Liver (tissue), 9 donors: ENCODE results near the gene PGR. TPM values are rescaled to one million over a fixed set of nuclear protein-coding genes. Genes with fewer than 3 reads are reported as not detected.

ENCODE experiments used
- DNase-seq: peaks from one replicate; pipeline ENCODE4 v3.0.0-alpha.2; 2017; ENCODE audit warnings: low spot score
- H3K27ac ChIP-seq, 2 donors: one replicate each; pipeline ENCODE4 v1.7.0; 2013; ENCODE audit warnings: inconsistent platforms in 2 of 2, low read length in 2 of 2, control low read depth in 1 of 2, low read depth in 1 of 2, mild to moderate bottlenecking in 1 of 2
- H3K27me3 ChIP-seq, 4 donors: one replicate each; pipeline versions ENCODE4 v1.6.1 to v1.7.0; 2013; ENCODE audit warnings: low read length in 3 of 4, inconsistent platforms in 1 of 4, mild to moderate bottlenecking in 1 of 4, moderate library complexity in 1 of 4; ENCODE audit not compliant: control insufficient read depth in 4 of 4, insufficient read depth in 4 of 4
- H3K36me3 ChIP-seq, 4 donors: one replicate each; pipeline versions ENCODE4 v1.6.1 to v1.7.0; 2013; ENCODE audit warnings: low read length in 3 of 4, mild to moderate bottlenecking in 3 of 4, low read depth in 1 of 4, moderate library complexity in 1 of 4; ENCODE audit not compliant: control insufficient read depth in 4 of 4, insufficient read depth in 3 of 4
- H3K4me1 ChIP-seq, 4 donors: one replicate each; pipeline versions ENCODE4 v1.6.1 to v1.7.0; 2013; ENCODE audit warnings: low read length in 3 of 4, mild to moderate bottlenecking in 3 of 4, moderate library complexity in 1 of 4; ENCODE audit not compliant: control insufficient read depth in 4 of 4, insufficient read depth in 4 of 4
- H3K4me3 ChIP-seq, 3 donors: one replicate each; pipeline versions ENCODE4 v1.6.1 to v1.7.0; 2013; ENCODE audit warnings: low read length in 3 of 3, control low read depth in 1 of 3, low read depth in 1 of 3, mild to moderate bottlenecking in 1 of 3
- H3K9ac ChIP-seq, 2 donors: one replicate each; pipeline ENCODE4 v1.7.0; 2013; ENCODE audit warnings: low read length in 2 of 2, mild to moderate bottlenecking in 2 of 2, moderate library complexity in 2 of 2, control low read depth in 1 of 2, low read depth in 1 of 2
- H3K9me3 ChIP-seq, 4 donors: one replicate each; pipeline versions ENCODE4 v1.6.1 to v1.7.0; 2013; ENCODE audit warnings: low read length in 3 of 4; ENCODE audit not compliant: control insufficient read depth in 4 of 4
- EGR1 ChIP-seq, 2 donors: IDR thresholded peaks; 2 replicates each; pipeline ENCODE4 v1.6.1; 2016 to 2018; ENCODE audit warnings: antibody characterized with exemption in 2 of 2, low read depth in 2 of 2
- FOXA1 ChIP-seq: IDR thresholded peaks from 2 replicates; pipeline ENCODE4 v1.6.1; 2016; ENCODE audit warnings: antibody characterized with exemption
- FOXA2 ChIP-seq: IDR thresholded peaks from 2 replicates; pipeline ENCODE4 v1.6.1; 2016; ENCODE audit warnings: antibody characterized with exemption
- GABPA ChIP-seq, 2 donors: IDR thresholded peaks in 1 of 2; conservative IDR thresholded peaks in 1 of 2; 2 replicates each; pipeline ENCODE4 v1.6.1; 2016; ENCODE audit warnings: antibody characterized with exemption in 2 of 2, mild to moderate bottlenecking in 1 of 2, moderate library complexity in 1 of 2
- HNF4A ChIP-seq, 2 donors: conservative IDR thresholded peaks; 2 replicates each; pipeline ENCODE4 v1.6.1; 2016; ENCODE audit warnings: antibody characterized with exemption in 2 of 2, mild to moderate bottlenecking in 2 of 2
- HNF4G ChIP-seq: IDR thresholded peaks from 2 replicates; pipeline ENCODE4 v1.6.1; 2016; ENCODE audit warnings: antibody characterized with exemption
- JUND ChIP-seq, 2 donors: IDR thresholded peaks; 2 replicates each; pipeline ENCODE4 v1.6.1; 2016; ENCODE audit warnings: antibody characterized with exemption in 2 of 2
- RAD21 ChIP-seq, 2 donors: IDR thresholded peaks; 2 replicates each; pipeline ENCODE4 v1.6.1; 2016; ENCODE audit warnings: antibody characterized with exemption in 2 of 2, mild to moderate bottlenecking in 2 of 2
- RXRA ChIP-seq, 2 donors: IDR thresholded peaks; 2 replicates each; pipeline ENCODE4 v1.6.1; 2017 to 2018; ENCODE audit warnings: antibody characterized with exemption in 2 of 2, mild to moderate bottlenecking in 1 of 2
- SP1 ChIP-seq: IDR thresholded peaks from 2 replicates; pipeline ENCODE4 v1.6.1; 2018; ENCODE audit warnings: antibody characterized with exemption, mild to moderate bottlenecking
- TAF1 ChIP-seq: conservative IDR thresholded peaks from 2 replicates; pipeline ENCODE4 v1.6.1; 2016; ENCODE audit warnings: antibody characterized with exemption, mild to moderate bottlenecking
- YY1 ChIP-seq: IDR thresholded peaks from 2 replicates; pipeline ENCODE4 v1.6.1; 2016; ENCODE audit warnings: antibody characterized with exemption, mild to moderate bottlenecking
- WGBS: extraction: QIAGEN DNeasy Blood & Tissue Kit; methylation state at CpG from one replicate; pipeline ENCODE4 v1.1.7; 2013; 5-methylcytosine and 5-hydroxymethylcytosine counted together
- polyA plus RNA-seq, 2 donors: library from polyadenylated mRNA; stranded (reverse) in 1 of 2; unstranded in 1 of 2; fragments of 200-250 nt in 1 of 2; fragments of >200 nt in 1 of 2; fragmentation: Nextera tagmentation in 1 of 2; extraction: Ambion mirVana in 1 of 2; gene quantifications; one replicate each; pipeline versions ENCODE4 v1.2.1 to v1.2.3, GENCODE V29; 2013 to 2015
- total RNA-seq, 2 donors: library from RNA; depleted of rRNA; stranded (reverse); fragments of >200 nt; gene quantifications; one replicate each; pipeline ENCODE4 v1.2.3, GENCODE V29; 2014
- TF ChIP-seq, protein P1 (sequence below): IDR thresholded peaks from 2 replicates; pipeline ENCODE4 v1.6.1; 2016; ENCODE audit warnings: antibody characterized with exemption
- TF ChIP-seq, protein P2 (sequence below): IDR thresholded peaks from 2 replicates; pipeline ENCODE4 v1.6.1; 2016; ENCODE audit warnings: antibody characterized with exemption
- TF ChIP-seq, protein P3 (sequence below): IDR thresholded peaks from 2 replicates; pipeline ENCODE4 v1.6.1; 2016; ENCODE audit warnings: antibody characterized with exemption
- TF ChIP-seq, protein P4 (sequence below): fragments of 150-350 bp; IDR thresholded peaks from 2 replicates; pipeline ENCODE4 v1.5.1; 2017; ENCODE audit warnings: improper control_type of control experiment, low read depth, low read length; ENCODE audit not compliant: missing input control
- TF ChIP-seq, protein P5 (sequence below): IDR thresholded peaks from 2 replicates; pipeline ENCODE4 v1.6.1; 2016; ENCODE audit warnings: antibody characterized with exemption, mild to moderate bottlenecking
- donor health status: healthy.
- donor health status: healthy.
- donor health status: healthy.
- donor health status: healthy.
- donor health status: healthy.

Gene PGR
- total and polyA plus RNA-seq, 4 donors, result 0.04 to 0.17 (median 0.16) TPM; not detected in 1

DNA sequence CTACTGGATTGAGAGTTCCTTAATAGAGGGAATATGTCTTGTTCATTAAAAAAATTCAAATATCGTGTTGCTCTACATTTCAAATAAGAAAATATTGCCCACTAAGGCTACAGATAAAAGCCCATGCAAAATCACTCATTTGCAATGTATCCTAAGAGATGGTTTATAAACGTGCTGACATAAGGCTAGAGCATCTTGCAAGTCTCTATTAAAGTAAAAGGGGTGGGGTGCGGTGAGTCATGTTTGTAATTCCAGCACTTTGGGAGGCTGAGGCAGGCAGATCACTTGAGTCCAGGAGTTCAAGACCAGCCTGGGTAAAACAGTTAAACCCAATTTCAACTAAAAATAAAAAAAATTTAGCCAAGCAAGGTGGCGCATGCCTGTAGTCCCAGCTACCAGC lies 70.3 kb downstream of the PGR start:
- WGBS, result 63% methylated on average over 4 of the region's 4 CpGs
- no peaks in the 10 kb centered on the region for H3K36me3 ChIP-seq
- H3K4me1 ChIP-seq, result no peaks in the 10 kb centered on the region
- no peaks in the 10 kb centered on the region for H3K27me3 ChIP-seq
- no peaks in the 10 kb centered on the region for H3K9me3 ChIP-seq
- H3K27ac ChIP-seq, result no peak overlapping the region
- no peak overlapping the region for H3K4me3 ChIP-seq
- DNase-seq, result no peak
- TF ChIP-seq SP1 (no peak), YY1 (no peak), HNF4A (conservative IDR thresholded peaks at IDR 0.05) (no peak), GABPA (IDR thresholded peaks at IDR 0.05 in 1 of 2, conservative IDR thresholded peaks at IDR 0.05 in 1 of 2) (no peak), RXRA (IDR thresholded peaks at IDR 0.05) (no peak), TAF1 (no peak), EGR1 (IDR thresholded peaks at IDR 0.05; ENCODE audit: low read depth in 2 of 2) (no peak)
- TF ChIP-seq, protein P1, sequence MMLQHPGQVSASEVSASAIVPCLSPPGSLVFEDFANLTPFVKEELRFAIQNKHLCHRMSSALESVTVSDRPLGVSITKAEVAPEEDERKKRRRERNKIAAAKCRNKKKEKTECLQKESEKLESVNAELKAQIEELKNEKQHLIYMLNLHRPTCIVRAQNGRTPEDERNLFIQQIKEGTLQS, result no peak
- TF ChIP-seq, protein P2, sequence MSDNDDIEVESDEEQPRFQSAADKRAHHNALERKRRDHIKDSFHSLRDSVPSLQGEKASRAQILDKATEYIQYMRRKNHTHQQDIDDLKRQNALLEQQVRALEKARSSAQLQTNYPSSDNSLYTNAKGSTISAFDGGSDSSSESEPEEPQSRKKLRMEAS, result no peak
- TF ChIP-seq, protein P3, sequence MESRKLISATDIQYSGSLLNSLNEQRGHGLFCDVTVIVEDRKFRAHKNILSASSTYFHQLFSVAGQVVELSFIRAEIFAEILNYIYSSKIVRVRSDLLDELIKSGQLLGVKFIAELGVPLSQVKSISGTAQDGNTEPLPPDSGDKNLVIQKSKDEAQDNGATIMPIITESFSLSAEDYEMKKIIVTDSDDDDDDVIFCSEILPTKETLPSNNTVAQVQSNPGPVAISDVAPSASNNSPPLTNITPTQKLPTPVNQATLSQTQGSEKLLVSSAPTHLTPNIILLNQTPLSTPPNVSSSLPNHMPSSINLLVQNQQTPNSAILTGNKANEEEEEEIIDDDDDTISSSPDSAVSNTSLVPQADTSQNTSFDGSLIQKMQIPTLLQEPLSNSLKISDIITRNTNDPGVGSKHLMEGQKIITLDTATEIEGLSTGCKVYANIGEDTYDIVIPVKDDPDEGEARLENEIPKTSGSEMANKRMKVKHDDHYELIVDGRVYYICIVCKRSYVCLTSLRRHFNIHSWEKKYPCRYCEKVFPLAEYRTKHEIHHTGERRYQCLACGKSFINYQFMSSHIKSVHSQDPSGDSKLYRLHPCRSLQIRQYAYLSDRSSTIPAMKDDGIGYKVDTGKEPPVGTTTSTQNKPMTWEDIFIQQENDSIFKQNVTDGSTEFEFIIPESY, result no peak
- TF ChIP-seq, protein P4, sequence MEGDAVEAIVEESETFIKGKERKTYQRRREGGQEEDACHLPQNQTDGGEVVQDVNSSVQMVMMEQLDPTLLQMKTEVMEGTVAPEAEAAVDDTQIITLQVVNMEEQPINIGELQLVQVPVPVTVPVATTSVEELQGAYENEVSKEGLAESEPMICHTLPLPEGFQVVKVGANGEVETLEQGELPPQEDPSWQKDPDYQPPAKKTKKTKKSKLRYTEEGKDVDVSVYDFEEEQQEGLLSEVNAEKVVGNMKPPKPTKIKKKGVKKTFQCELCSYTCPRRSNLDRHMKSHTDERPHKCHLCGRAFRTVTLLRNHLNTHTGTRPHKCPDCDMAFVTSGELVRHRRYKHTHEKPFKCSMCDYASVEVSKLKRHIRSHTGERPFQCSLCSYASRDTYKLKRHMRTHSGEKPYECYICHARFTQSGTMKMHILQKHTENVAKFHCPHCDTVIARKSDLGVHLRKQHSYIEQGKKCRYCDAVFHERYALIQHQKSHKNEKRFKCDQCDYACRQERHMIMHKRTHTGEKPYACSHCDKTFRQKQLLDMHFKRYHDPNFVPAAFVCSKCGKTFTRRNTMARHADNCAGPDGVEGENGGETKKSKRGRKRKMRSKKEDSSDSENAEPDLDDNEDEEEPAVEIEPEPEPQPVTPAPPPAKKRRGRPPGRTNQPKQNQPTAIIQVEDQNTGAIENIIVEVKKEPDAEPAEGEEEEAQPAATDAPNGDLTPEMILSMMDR, result no peak
- no peak overlapping the region for H3K9ac ChIP-seq

DNA sequence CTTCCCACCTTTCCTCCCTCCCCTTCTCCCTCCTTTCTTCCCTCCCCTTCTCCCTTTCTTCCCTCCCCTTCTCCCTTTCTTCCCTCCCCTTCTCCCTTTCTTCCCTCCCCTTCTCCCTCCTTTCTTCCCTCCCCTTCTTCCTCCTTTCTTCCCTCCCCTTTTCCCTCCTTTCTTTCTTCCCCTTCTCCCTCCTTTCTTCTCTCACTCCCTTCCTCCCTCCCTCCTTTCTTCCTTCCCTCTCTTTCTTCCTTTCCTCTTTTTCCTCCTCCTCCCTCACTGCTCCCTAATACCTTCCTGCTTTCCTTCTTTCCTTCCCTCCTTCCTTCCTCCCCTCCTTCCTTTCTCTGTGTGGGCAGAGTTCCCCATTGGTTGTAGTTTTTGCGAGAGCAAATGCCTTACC lies 76.1 kb downstream of the PGR start:
- DNase-seq, result no peak
- no peaks in the 10 kb centered on the region for H3K36me3 ChIP-seq
- no peak overlapping the region for H3K4me3 ChIP-seq
- H3K27ac ChIP-seq, result no peak overlapping the region
- no peaks in the 10 kb centered on the region for H3K27me3 ChIP-seq
- H3K4me1 ChIP-seq, result no peaks in the 10 kb centered on the region
- H3K9ac ChIP-seq, result no peak overlapping the region
- H3K9me3 ChIP-seq, result no peaks in the 10 kb centered on the region
- TF ChIP-seq SP1 (no peak), GABPA (IDR thresholded peaks at IDR 0.05 in 1 of 2, conservative IDR thresholded peaks at IDR 0.05 in 1 of 2) (no peak), HNF4A (conservative IDR thresholded peaks at IDR 0.05) (no peak), RXRA (IDR thresholded peaks at IDR 0.05) (no peak), FOXA2 (no peak)
- TF ChIP-seq, protein P2, result no peak
- WGBS, result 74% methylated on average over 1 of the region's 1 CpG

DNA sequence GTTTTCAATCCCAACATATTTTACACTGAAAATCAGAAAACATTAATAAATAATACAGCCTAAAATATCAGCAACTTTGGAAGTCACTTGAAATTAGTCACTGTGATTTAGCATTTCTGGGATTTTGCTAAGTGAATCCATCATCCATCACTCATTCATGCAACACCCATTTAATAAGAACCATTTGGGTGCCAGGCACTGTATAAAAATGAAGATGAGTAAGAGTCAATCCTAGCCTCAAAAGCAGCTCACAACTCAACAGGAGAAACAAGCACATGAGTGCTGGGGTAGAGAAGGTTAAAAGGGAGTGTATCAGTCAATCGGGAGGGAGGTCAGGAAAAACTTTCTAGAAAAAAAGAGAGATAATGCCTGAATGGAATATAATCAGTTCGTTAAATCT lies 77.9 kb downstream of the PGR start:
- Histone ChIP-seq H3K4me3 (no peak overlapping the region), H3K9me3 (no peaks in the 10 kb centered on the region), H3K27ac (no peak overlapping the region), H3K4me1 (no peaks in the 10 kb centered on the region), H3K9ac (no peak overlapping the region), H3K27me3 (no peaks in the 10 kb centered on the region), H3K36me3 (no peaks in the 10 kb centered on the region)
- no peak for DNase-seq
- 60% methylated on average over 2 of the region's 2 CpGs for WGBS
- TF ChIP-seq RAD21 (IDR thresholded peaks at IDR 0.05), result no peak
- TF ChIP-seq, protein P5, sequence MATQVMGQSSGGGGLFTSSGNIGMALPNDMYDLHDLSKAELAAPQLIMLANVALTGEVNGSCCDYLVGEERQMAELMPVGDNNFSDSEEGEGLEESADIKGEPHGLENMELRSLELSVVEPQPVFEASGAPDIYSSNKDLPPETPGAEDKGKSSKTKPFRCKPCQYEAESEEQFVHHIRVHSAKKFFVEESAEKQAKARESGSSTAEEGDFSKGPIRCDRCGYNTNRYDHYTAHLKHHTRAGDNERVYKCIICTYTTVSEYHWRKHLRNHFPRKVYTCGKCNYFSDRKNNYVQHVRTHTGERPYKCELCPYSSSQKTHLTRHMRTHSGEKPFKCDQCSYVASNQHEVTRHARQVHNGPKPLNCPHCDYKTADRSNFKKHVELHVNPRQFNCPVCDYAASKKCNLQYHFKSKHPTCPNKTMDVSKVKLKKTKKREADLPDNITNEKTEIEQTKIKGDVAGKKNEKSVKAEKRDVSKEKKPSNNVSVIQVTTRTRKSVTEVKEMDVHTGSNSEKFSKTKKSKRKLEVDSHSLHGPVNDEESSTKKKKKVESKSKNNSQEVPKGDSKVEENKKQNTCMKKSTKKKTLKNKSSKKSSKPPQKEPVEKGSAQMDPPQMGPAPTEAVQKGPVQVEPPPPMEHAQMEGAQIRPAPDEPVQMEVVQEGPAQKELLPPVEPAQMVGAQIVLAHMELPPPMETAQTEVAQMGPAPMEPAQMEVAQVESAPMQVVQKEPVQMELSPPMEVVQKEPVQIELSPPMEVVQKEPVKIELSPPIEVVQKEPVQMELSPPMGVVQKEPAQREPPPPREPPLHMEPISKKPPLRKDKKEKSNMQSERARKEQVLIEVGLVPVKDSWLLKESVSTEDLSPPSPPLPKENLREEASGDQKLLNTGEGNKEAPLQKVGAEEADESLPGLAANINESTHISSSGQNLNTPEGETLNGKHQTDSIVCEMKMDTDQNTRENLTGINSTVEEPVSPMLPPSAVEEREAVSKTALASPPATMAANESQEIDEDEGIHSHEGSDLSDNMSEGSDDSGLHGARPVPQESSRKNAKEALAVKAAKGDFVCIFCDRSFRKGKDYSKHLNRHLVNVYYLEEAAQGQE, result no peak
- TF ChIP-seq, protein P2, result no peak
- TF ChIP-seq YY1, result no peak
- TF ChIP-seq FOXA2, result no peak
- no peak for TF ChIP-seq HNF4G
- TF ChIP-seq TAF1, result no peak
- TF ChIP-seq, protein P1, result no peak
- no peak for TF ChIP-seq SP1
- no peak for TF ChIP-seq JUND (IDR thresholded peaks at IDR 0.05)
- TF ChIP-seq FOXA1, result no peak
